Smooth muscle cell (in vitro differentiated cells): ENCODE results near the gene LARP4B. TPM values are rescaled to one million over a fixed set of nuclear protein-coding genes. Genes with fewer than 3 reads are reported as not detected.

Source experiments
- DNase-seq: peaks from one replicate; lab custom pipeline; 2025; ENCODE audit not compliant: unreplicated experiment; lab: John Stamatoyannopoulos, UW
- H2AFZ ChIP-seq: fragments of 200-600 bp; sonication (generic); 2 replicates; pipeline ENCODE4 v1.6.0; 2016; ENCODE audit warnings: antibody characterized with exemption, low read depth, mild to moderate bottlenecking
- H3F3A ChIP-seq: fragments of 200-600 bp; sonication (generic); 2 replicates; pipeline ENCODE4 v1.6.0; 2017; ENCODE audit warnings: antibody characterized with exemption, low read depth
- H3K27ac ChIP-seq: fragments of 200-600 bp; sonication (generic); 2 replicates; pipeline ENCODE4 v1.5.1; 2016; ENCODE audit warnings: low read depth, mild to moderate bottlenecking
- H3K27me3 ChIP-seq: fragments of 200-600 bp; sonication (generic); 2 replicates; pipeline ENCODE4 v1.6.1; 2016; ENCODE audit warnings: low read depth, mild to moderate bottlenecking
- H3K36me3 ChIP-seq: fragments of 200-600 bp; sonication (generic); 2 replicates; pipeline ENCODE4 v1.5.1; 2016; ENCODE audit warnings: low read depth
- H3K4me1 ChIP-seq: fragments of 200-600 bp; sonication (generic); 2 replicates; pipeline ENCODE4 v1.5.1; 2016; ENCODE audit warnings: low read depth
- H3K4me2 ChIP-seq: fragments of 200-600 bp; sonication (generic); 2 replicates; pipeline ENCODE4 v1.6.0; 2016; ENCODE audit warnings: mild to moderate bottlenecking
- H3K4me3 ChIP-seq: fragments of 200-600 bp; sonication (generic); 2 replicates; pipeline ENCODE4 v1.5.1; 2016; ENCODE audit warnings: mild to moderate bottlenecking
- H3K79me2 ChIP-seq: fragments of 200-600 bp; sonication (generic); 2 replicates; pipeline ENCODE4 v1.6.0; 2016; ENCODE audit warnings: low read depth, mild to moderate bottlenecking
- H3K9ac ChIP-seq: fragments of 200-600 bp; sonication (generic); 2 replicates; pipeline ENCODE4 v1.6.0; 2016; ENCODE audit warnings: low read depth
- H3K9me3 ChIP-seq: fragments of 200-600 bp; sonication (generic); replicated peaks from 2 replicates; pipeline ENCODE4 v1.5.1; 2016; ENCODE audit warnings: low read depth
- H4K20me1 ChIP-seq: fragments of 200-600 bp; sonication (generic); 2 replicates; pipeline ENCODE4 v1.6.0; 2016; ENCODE audit warnings: low read depth
- CTCF ChIP-seq: fragments of 200-600 bp; sonication (generic); IDR thresholded peaks from 2 replicates; pipeline ENCODE4 v1.5.1; 2017; ENCODE audit warnings: borderline replicate concordance, mild to moderate bottlenecking, antibody characterized with exemption; ENCODE audit not compliant: insufficient read depth, poor library complexity, severe bottlenecking
- WGBS: methylation state at CpG from one replicate; pipeline ENCODE4 v1.1.7; 2016; ENCODE audit warnings: low lambda C conversion rate; 5-methylcytosine and 5-hydroxymethylcytosine counted together
- polyA plus RNA-seq: library from polyadenylated mRNA; unstranded; fragments of >200 nt; fragmentation: Nextera tagmentation; extraction: Ambion mirVana; gene quantifications from 2 replicates; pipeline ENCODE4 v1.2.1, GENCODE V29; 2016
- total RNA-seq: library from RNA; depleted of rRNA; stranded (reverse); fragments of >200 nt; gene quantifications from 2 replicates; pipeline ENCODE4 v1.2.3, GENCODE V29; 2014

LARP4B gene
- total and polyA plus RNA-seq, 2 experiments from 2014 or later = 16.7 to 24.9 TPM

- no peak overlapping the region for H3K4me2 ChIP-seq
- no peaks in the 10 kb centered on the region for H3K79me2 ChIP-seq
- H3K4me1 ChIP-seq = no peaks in the 10 kb centered on the region
- no peaks in the 10 kb centered on the region for H3K9me3 ChIP-seq
- H3K4me3 ChIP-seq = no peak overlapping the region
- no peaks in the 10 kb centered on the region for H3K36me3 ChIP-seq
- no peak overlapping the region for H3K27ac ChIP-seq
- H3K27me3 ChIP-seq = no peaks in the 10 kb centered on the region
- 100% methylated on average over 1 of the region's 1 CpG for WGBS
- no peak overlapping the region for H2AFZ ChIP-seq
- H4K20me1 ChIP-seq = no peaks in the 10 kb centered on the region
- H3F3A ChIP-seq = no peaks in the 10 kb centered on the region
- DNase-seq = no peak
- no peak for TF ChIP-seq CTCF
- no peak overlapping the region for H3K9ac ChIP-seq
Measured at GRCh38 chr10:767211-767610, 164.3 kb downstream of the LARP4B start.

DNA sequence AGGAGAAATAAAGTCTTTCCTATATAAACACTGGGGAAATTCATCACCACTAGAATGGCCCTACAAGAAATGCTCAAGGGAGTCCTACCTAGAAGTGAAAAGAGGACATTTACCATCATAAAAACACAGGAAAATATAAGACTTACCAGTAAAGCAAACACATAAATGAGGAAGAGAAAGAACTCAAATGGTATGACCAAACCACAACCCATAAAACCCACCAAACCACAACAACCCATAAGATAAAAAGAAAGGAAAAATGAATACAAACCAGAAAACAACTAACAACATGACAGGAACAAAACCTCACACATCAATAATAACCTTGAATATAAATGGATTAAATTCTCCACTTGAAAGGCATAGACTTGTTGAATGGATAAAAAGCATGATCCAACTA lies 170.1 kb downstream of the LARP4B start:
- no peaks in the 10 kb centered on the region for H3K27me3 ChIP-seq
- peaks cover 7% of the 10 kb centered on the region for H3K9me3 ChIP-seq
- no peak overlapping the region for H3K4me3 ChIP-seq
- H2AFZ ChIP-seq = no peak overlapping the region
- H4K20me1 ChIP-seq = no peaks in the 10 kb centered on the region
- DNase-seq = no peak
- H3K36me3 ChIP-seq = no peaks in the 10 kb centered on the region
- H3K27ac ChIP-seq = no peak overlapping the region
- no peaks in the 10 kb centered on the region for H3F3A ChIP-seq
- no peaks in the 10 kb centered on the region for H3K4me1 ChIP-seq
- no peaks in the 10 kb centered on the region for H3K79me2 ChIP-seq
- H3K4me2 ChIP-seq = no peak overlapping the region
- TF ChIP-seq CTCF = no peak
- no peak overlapping the region for H3K9ac ChIP-seq

- no peak overlapping the region for H3K27ac ChIP-seq
- H3K79me2 ChIP-seq = no peaks in the 10 kb centered on the region
Measured at GRCh38 chr10:760622-761021, 170.9 kb downstream of the LARP4B start.

More at GRCh38 chr10:760622-761021, 170.9 kb downstream of the LARP4B start:
- DNase-seq = no peak
- Histone ChIP-seq H3K36me3 (no peaks in the 10 kb centered on the region), H3K9ac (no peak overlapping the region), H3K4me1 (no peaks in the 10 kb centered on the region), H3K9me3 (peaks cover 7% of the 10 kb centered on the region), H3K27me3 (no peaks in the 10 kb centered on the region), H4K20me1 (no peaks in the 10 kb centered on the region), H2AFZ (no peak overlapping the region), H3K4me3 (no peak overlapping the region), H3F3A (no peaks in the 10 kb centered on the region), H3K4me2 (no peak overlapping the region)
- 94% methylated on average over 2 of the region's 2 CpGs for WGBS
- TF ChIP-seq CTCF = no peak
